Liver (tissue), 3 donors: Measurements from ENCODE around the gene PFDN6.
"Not testable (repeated sequence)": the region's sequence is repeated elsewhere in the genome, so short reads cannot be mapped to it uniquely, and the experiment has no call there.

Experiments
- SP1 ChIP-seq: IDR thresholded peaks from 2 replicates; pipeline ENCODE4 v1.6.1; 2018; ENCODE audit warnings: antibody characterized with exemption, mild to moderate bottlenecking
- TF ChIP-seq, protein P1 (sequence below): fragments of 150-350 bp; IDR thresholded peaks from 2 replicates; pipeline ENCODE4 v1.5.1; 2017; ENCODE audit warnings: improper control_type of control experiment, low read depth, low read length; ENCODE audit not compliant: missing input control
- TF ChIP-seq, protein P2 (sequence below): IDR thresholded peaks from 2 replicates; pipeline ENCODE4 v1.6.1; 2016; ENCODE audit warnings: antibody characterized with exemption
- TF ChIP-seq, protein P3 (sequence below): IDR thresholded peaks from 2 replicates; pipeline ENCODE4 v1.6.1; 2016; ENCODE audit warnings: antibody characterized with exemption, mild to moderate bottlenecking
- donor health status: healthy.
- donor health status: healthy.

DNA sequence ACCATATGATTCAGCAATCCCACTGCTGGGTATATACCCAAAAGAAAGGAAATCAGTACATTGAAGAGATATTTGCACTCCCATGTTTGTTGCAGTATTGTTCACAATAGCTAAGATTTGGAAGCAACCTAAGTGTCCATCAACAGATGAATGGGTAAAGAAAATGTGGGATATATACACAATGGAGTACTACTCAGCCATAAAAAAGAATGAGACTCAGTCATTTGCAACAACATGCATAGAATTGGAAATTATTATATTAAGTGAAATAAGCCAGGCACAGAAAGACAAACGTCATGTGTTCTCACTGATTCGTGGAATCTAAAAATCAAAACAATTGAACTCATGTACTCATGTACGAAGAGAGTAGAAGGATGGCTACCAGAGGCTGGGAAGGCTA lies 26.9 kb upstream of the PFDN6 start:
- TF ChIP-seq, protein P1, sequence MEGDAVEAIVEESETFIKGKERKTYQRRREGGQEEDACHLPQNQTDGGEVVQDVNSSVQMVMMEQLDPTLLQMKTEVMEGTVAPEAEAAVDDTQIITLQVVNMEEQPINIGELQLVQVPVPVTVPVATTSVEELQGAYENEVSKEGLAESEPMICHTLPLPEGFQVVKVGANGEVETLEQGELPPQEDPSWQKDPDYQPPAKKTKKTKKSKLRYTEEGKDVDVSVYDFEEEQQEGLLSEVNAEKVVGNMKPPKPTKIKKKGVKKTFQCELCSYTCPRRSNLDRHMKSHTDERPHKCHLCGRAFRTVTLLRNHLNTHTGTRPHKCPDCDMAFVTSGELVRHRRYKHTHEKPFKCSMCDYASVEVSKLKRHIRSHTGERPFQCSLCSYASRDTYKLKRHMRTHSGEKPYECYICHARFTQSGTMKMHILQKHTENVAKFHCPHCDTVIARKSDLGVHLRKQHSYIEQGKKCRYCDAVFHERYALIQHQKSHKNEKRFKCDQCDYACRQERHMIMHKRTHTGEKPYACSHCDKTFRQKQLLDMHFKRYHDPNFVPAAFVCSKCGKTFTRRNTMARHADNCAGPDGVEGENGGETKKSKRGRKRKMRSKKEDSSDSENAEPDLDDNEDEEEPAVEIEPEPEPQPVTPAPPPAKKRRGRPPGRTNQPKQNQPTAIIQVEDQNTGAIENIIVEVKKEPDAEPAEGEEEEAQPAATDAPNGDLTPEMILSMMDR = not testable (repeated sequence)
- not testable (repeated sequence) for TF ChIP-seq SP1
- TF ChIP-seq, protein P2, sequence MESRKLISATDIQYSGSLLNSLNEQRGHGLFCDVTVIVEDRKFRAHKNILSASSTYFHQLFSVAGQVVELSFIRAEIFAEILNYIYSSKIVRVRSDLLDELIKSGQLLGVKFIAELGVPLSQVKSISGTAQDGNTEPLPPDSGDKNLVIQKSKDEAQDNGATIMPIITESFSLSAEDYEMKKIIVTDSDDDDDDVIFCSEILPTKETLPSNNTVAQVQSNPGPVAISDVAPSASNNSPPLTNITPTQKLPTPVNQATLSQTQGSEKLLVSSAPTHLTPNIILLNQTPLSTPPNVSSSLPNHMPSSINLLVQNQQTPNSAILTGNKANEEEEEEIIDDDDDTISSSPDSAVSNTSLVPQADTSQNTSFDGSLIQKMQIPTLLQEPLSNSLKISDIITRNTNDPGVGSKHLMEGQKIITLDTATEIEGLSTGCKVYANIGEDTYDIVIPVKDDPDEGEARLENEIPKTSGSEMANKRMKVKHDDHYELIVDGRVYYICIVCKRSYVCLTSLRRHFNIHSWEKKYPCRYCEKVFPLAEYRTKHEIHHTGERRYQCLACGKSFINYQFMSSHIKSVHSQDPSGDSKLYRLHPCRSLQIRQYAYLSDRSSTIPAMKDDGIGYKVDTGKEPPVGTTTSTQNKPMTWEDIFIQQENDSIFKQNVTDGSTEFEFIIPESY = not testable (repeated sequence)
- TF ChIP-seq, protein P3, sequence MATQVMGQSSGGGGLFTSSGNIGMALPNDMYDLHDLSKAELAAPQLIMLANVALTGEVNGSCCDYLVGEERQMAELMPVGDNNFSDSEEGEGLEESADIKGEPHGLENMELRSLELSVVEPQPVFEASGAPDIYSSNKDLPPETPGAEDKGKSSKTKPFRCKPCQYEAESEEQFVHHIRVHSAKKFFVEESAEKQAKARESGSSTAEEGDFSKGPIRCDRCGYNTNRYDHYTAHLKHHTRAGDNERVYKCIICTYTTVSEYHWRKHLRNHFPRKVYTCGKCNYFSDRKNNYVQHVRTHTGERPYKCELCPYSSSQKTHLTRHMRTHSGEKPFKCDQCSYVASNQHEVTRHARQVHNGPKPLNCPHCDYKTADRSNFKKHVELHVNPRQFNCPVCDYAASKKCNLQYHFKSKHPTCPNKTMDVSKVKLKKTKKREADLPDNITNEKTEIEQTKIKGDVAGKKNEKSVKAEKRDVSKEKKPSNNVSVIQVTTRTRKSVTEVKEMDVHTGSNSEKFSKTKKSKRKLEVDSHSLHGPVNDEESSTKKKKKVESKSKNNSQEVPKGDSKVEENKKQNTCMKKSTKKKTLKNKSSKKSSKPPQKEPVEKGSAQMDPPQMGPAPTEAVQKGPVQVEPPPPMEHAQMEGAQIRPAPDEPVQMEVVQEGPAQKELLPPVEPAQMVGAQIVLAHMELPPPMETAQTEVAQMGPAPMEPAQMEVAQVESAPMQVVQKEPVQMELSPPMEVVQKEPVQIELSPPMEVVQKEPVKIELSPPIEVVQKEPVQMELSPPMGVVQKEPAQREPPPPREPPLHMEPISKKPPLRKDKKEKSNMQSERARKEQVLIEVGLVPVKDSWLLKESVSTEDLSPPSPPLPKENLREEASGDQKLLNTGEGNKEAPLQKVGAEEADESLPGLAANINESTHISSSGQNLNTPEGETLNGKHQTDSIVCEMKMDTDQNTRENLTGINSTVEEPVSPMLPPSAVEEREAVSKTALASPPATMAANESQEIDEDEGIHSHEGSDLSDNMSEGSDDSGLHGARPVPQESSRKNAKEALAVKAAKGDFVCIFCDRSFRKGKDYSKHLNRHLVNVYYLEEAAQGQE = not testable (repeated sequence)
